Ovary (tissue), 3 donors: Measurements from ENCODE around the gene PRR14.

Source experiments
- CTCF ChIP-seq, 3 donors: fragments of 450-650 bp in 2 of 3; fragments of 200-600 bp in 1 of 3; IDR thresholded peaks; one replicate each; pipeline versions ENCODE4 v1.5.1 to v1.8.0; 2016 to 2022; ENCODE audit warnings: antibody characterized with exemption in 3 of 3, mild to moderate bottlenecking in 1 of 3
- EP300 ChIP-seq: sonication (generic); formaldehyde crosslinking; IDR thresholded peaks from one replicate; pipeline ENCODE4 v1.6.1; 2017; ENCODE audit warnings: antibody characterized with exemption
- POLR2A ChIP-seq: fragments of 450-650 bp; IDR thresholded peaks from one replicate; pipeline ENCODE4 v1.6.1; 2017; ENCODE audit warnings: antibody characterized with exemption, mild to moderate bottlenecking, moderate library complexity
- donor health status: DM: no; HTN: no; CAD: no.

DNA sequence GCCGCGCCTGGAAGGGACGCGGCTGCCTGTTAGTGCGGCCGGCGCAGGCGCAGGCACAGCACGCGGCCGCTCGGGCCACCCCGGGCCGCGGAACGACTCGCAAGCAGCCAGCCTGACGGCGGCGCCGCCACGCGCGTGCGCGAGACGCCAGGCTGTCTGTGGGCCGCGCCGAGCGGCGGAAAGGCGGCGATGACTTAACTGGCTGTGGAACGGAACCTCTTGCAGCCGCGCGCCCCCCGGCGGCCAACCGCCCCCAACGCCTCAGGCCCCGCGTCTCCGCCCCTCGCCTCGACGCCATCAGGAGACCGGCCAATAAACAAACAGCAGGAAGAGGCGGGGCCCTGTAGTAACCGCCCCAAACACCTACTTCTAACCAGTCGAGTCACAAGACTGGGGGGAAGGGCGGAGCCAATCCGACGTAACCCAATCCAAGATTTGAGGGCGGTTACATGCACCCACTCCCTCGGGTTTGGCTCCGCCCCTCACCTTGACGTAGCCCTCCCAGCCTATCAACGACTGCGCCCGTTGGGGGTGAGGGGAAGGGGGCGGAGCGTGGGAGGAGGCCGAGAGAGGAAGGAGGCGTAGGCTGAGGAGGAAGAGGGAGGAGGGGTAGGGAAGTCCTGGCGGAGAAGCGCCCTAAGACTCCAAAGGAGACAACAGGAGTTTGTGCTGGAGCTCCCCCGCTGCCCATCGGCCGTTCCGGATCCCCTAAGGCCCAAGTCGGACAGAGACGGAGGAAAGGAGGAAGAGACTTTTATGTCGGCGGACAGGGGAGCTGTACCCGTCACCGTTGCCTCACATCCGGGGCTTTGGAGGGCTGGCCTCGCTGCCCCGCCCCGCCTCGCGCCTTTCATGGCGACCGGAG is 7.3 kb downstream of the PRR14 start, which contains the start of gene FBRS:
- TF ChIP-seq POLR2A (peak; percentile 99), CTCF (IDR thresholded peaks at IDR 0.05) (peak; percentile 89 to 98 (median 92)), EP300 (peak; percentile 78)
